SK-N-SH (cell line): ENCODE data around the gene TARS1.

Experiments
- CTCF ChIP-seq: fragments of 200-600 bp; sonication (generic); IDR thresholded peaks from 2 replicates; pipeline ENCODE4 v1.6.1; 2017; ENCODE audit warnings: antibody characterized with exemption, mild to moderate bottlenecking, moderate library complexity
- ELF1 ChIP-seq: IDR thresholded peaks from 2 replicates; pipeline ENCODE4 v1.4.0; 2012
- FOXJ3 ChIP-seq: sonication (generic); formaldehyde crosslinking; IDR thresholded peaks from 2 replicates; pipeline ENCODE4 v1.5.1; 2020; ENCODE audit warnings: mild to moderate bottlenecking, missing genetic modification reagents
- GABPA ChIP-seq: IDR thresholded peaks from 2 replicates; pipeline ENCODE4 v1.4.0; 2012; ENCODE audit warnings: low read depth, mild to moderate bottlenecking
- GATA2 ChIP-seq: sonication (generic); formaldehyde crosslinking; IDR thresholded peaks from 2 replicates; pipeline ENCODE4 v1.5.0; 2020; ENCODE audit warnings: mild to moderate bottlenecking, missing genetic modification reagents
- JUND ChIP-seq: IDR thresholded peaks from 2 replicates; pipeline ENCODE4 v1.4.0; 2012
- MEF2A ChIP-seq: IDR thresholded peaks from 2 replicates; pipeline ENCODE4 v1.4.0; 2012; ENCODE audit warnings: low read depth, borderline replicate concordance
- MXI1 ChIP-seq: IDR thresholded peaks from 2 replicates; pipeline ENCODE4 v1.6.1; 2012; ENCODE audit warnings: mild to moderate bottlenecking, low read depth, low read length, improper control_type of control experiment
- POLR2AphosphoS5 ChIP-seq: IDR thresholded peaks from 2 replicates; pipeline ENCODE4 v1.6.1; 2012; ENCODE audit warnings: low read depth, low read length
- REST ChIP-seq: IDR thresholded peaks from 2 replicates; pipeline ENCODE4 v1.6.1; 2012; ENCODE audit warnings: mild to moderate bottlenecking, low read depth, low read length, moderate library complexity
- RFX5 ChIP-seq: IDR thresholded peaks from 2 replicates; pipeline ENCODE4 v1.6.1; 2012; ENCODE audit warnings: mild to moderate bottlenecking, improper control_type of control experiment, low read length
- TCF12 ChIP-seq: IDR thresholded peaks from 2 replicates; pipeline ENCODE4 v1.4.0; 2012
- USF2 ChIP-seq: fragments of 150-350 bp; IDR thresholded peaks from 2 replicates; pipeline ENCODE4 v1.6.1; 2017; ENCODE audit warnings: antibody characterized with exemption, low read length, low read depth, borderline replicate concordance

GRCh38 chr5:33438996-33439395 is 1.8 kb upstream of the TARS1 start:
- TF ChIP-seq USF2 = no peak
- no peak for TF ChIP-seq POLR2AphosphoS5
- no peak for TF ChIP-seq GABPA
- TF ChIP-seq GATA2 (CRISPR knock-in tag) = no peak
- no peak for TF ChIP-seq CTCF
- no peak for TF ChIP-seq REST
- TF ChIP-seq TCF12 = no peak
- TF ChIP-seq MEF2A = no peak
- TF ChIP-seq ELF1 = no peak
- TF ChIP-seq FOXJ3 (CRISPR knock-in tag) = no peak
- TF ChIP-seq JUND = no peak
- no peak for TF ChIP-seq RFX5
- TF ChIP-seq MXI1 = no peak
